IPS-NIHi11 (cell line): ENCODE measurements around the gene KRT3.

Source experiments
- DNase-seq: peaks from one replicate; pipeline ENCODE4 v3.0.0; 2012; ENCODE audit warnings: mixed read lengths, low spot score

The KRT3 gene

DNA sequence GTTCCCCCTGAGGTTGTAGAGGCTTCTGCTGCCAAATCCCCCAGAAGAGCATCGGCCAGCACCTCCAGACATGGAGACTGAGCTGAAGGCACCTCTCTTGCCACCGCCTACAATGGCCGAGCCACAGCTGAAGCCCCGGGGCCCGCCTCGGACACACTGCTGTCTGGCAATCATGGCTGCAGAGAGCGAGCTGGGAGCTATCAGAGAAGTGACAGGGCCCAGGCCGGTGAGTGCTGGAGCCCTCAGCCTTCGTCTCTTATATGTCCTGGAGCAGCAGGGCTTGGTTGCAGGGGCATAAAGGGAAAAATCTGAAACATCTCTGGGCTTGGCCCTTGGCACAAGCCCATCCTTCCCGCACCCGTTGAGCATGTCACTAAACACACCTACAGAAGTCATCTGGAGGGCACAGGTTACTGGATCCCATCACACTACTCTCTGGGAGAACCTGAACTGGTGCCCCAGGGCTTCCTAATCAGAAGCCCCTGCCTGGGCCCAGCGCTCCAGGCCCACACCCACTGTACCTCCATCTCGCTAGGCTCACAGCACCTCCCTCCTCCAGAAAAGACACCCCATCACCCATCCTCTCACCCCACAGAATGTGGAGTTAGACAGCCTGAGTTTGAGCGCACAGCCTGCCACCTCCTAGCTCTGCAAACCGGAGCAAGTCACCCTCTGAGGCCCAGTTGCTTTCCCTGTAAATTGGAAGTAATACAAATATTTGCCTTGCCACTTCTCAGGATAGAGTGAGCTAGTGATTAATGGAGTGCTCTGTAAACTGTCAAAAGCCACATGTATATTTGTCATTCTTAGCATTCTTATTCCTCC is 18.2 kb upstream of the KRT3 start, which contains the start of gene KRT4:
KRT4 (minus strand) TSS at position 232 of the 825 bp plus-strand sequence; CDS start at position 174, 58 bp downstream.
- no peak for DNase-seq

DNA sequence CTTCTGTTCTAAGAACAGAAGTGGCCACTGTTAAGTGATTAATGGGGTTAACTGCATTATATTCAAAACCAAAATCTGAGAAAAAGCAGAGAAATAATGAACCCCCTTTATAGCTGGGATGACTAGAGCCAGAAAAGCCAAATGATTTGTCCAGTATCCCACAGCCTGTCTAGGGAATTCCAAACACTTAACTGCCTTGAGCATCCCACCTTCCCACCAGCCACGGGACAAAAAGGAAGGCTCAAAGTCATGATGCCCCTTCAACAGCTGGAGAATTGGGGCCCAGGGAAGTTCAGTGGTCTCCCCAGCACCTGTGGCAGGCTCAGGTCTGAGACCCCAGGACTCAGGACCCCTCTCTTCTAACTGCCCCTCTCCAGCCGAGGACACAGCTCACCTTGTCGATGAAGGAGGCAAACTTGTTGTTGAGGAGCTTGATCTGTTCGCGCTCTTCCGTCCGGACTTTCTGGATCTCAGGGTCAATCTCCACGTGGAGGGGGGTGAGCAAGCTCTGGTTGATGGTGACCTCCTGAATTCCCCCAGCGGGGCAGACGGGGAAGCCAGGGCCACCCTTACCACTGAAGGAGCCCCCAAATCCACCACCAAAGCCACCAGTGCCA is 17.4 kb upstream of the KRT3 start:
- DNase-seq = no peak

GRCh38 chr12:52812749-52813148 is 16.8 kb upstream of the KRT3 start:
- no peak for DNase-seq

DNA sequence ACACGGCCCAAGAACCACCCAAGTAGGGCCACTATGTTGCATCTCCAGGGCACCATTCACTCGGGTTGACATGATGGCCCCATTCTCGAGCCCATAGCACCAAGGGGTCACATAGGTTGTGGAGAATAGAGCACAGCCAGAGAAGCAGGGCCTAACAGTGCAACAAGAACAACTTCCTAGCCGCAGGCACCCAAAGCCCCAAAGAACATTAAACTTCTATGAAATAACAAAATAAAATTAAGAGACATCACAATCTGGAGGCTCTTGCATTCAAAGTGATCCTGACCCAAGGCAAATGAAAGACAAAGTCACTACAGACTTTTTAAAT is 16.1 kb upstream of the KRT3 start:
- DNase-seq = no peak

DNA sequence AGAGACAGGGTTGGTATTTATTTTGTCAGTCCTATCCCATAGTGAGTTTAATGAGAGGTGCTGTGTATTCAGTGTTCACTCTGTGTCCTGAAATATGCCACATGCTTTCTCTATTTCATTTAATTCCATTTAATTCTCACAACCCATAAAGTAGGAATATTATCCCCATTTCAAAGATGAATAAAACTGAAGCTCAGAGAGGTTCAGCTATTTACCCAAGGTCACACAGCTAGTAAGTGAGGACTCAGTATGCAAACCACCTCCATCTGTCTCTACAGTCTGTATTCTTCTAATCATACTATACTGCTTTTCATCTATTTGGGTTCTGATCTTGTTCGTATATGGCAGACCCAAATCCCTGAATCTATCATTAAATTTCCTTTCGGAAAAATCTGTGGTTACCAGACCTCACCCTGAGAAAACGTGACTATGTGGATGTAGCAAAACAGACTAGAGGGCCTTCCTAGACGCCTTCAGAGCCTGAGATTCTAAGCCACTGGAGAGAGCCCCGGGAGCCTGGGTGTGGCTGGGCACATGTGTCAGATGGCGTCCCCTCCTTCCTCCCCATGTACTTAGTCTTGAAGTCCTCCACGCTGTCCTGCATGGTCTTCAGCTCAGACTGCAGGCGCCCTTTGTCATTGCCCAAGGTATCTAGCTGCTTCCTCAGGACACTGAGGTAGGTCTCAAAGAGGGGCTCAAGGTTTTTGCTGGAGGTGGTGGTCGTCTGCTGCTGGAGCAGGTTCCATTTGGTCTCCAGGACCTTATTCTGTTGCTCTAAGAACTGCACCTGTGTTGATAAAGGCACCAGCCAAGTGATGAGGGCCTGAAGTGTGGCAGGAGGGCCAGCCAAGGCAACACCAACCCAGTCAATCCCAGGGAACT is 15.5 kb upstream of the KRT3 start:
- DNase-seq = no peak

GRCh38 chr12:52810554-52810953 is 14.6 kb upstream of the KRT3 start:
- DNase-seq = no peak

- no peak for DNase-seq
These were observed 13.2 kb upstream of the KRT3 start for GRCh38 chr12:52809166-52809565.

DNA sequence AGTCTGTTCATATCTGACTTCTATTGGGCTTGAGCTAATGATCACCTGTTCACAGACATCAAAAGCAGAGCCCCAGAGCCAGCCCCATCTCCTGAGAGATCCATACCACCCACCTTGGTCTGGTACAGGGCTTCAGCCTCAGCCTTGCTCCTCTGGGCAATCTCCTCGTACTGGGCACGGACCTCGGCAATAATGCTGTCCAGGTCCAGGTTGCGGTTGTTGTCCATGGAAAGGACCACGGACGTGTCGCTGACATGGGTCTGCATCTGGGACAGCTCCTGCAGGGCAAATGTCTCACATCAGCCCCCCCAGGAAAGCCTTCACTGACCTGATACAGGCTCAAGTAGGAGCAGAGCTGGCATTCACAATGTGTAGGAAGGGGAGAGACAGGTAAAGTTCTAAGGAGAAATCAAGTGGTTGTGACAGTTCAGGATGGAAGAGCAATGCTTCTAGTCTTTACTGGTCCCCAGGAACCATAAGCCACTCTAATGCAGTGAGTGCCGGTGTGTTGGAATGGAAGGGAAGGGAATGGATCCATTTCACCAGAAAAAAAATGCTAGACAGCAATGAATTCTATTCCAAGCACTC is 12.8 kb upstream of the KRT3 start:
- no peak for DNase-seq

GRCh38 chr12:52807544-52808470 is 11.9 kb upstream of the KRT3 start:
- no peak for DNase-seq

DNA sequence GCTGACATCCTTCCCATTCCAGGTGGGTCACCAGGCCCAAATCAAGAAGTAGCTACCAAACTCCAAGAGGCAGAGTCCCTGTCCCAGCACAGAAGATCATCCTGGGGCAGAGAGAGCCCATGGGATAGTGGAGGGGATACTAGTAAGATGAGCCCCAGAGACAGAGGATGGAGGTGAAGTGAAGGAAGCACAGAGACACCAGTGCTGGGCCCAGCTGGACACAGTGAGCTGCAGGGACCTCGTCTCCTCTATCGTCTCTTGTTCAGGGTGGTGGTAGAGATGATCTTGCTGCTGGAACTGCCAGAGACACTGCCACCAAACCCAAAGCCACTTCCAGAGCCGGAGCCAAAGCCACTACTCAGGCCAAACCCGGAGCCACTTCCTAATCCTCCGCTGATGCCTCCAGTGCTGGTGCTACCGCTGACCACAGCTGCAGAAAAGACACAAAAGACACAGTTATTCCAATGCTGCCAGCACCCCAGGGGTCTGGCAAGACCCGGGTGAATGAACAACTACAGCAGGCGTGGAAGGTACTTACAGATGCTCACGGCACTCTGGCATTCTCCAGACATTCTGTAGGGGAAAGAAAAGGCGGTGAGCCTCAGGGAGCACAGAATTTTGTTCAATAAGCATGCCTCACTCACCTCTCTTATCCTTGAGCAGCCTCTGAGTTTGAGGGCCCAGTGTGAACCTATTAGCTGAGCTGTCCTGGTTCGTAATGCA is 11.1 kb upstream of the KRT3 start:
- no peak for DNase-seq

- no peak for DNase-seq
These were observed 10.4 kb upstream of the KRT3 start for GRCh38 chr12:52806169-52806811.

DNA sequence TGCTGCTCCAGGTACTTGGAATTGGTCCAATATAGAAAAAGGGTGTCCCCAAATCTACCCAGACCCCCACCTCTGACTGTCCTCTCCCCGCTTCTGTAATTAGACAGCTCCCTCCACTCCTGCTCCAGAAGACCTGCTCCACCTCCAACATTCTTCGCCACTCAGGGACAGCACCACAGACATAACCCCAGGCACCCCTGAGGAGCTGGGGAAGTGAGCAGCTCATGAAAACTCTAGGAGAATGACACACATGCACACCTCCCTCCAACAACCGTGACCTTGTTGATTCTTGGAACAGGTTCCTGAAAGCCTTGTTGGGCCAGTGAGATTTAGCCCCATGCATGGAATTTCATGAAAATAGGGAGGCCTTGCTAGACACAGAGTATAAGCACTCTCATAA is 9.8 kb upstream of the KRT3 start:
- DNase-seq = no peak

DNA sequence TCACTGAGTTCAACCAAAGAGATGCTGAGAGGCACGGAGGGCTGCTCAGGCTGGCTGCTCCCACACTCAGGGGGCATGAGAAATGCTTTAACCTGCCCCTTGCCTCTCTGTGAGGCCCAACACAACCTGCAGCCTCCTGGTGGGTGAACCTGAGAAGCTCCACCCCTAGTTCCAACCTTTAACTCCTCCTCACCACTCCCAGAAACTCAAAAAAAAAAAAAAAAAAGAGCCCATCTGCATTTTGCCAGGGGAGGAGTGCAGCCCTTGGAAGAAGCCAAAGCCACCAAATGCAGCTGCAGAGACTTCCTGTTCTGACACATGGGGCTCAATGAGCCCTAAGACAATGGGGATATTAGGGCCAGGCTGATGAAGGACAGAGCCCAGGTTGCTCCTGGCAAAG is 9.1 kb upstream of the KRT3 start:
- DNase-seq = peak; percentile 84

DNA sequence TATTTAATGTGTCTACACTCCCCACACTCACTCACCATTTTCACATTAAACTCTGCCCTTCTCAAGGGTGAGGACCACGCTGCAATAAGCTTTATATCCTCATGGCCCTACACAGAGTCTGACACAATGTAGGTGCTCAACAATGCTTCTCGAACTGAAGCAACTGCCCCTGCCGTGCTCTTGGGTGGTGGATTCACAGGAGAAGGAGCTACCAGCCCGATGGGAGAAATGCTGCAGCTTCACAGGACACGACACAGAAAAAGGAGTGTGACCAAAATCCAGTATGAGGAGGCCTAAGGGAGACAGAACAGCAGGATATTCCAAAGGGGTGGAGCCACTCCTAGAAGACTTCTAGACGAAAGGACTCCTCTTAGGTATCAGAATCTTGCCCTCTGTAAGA is 6.5 kb upstream of the KRT3 start:
- no peak for DNase-seq

- no peak for DNase-seq
These were observed 5.9 kb upstream of the KRT3 start for GRCh38 chr12:52801773-52802172.

DNA sequence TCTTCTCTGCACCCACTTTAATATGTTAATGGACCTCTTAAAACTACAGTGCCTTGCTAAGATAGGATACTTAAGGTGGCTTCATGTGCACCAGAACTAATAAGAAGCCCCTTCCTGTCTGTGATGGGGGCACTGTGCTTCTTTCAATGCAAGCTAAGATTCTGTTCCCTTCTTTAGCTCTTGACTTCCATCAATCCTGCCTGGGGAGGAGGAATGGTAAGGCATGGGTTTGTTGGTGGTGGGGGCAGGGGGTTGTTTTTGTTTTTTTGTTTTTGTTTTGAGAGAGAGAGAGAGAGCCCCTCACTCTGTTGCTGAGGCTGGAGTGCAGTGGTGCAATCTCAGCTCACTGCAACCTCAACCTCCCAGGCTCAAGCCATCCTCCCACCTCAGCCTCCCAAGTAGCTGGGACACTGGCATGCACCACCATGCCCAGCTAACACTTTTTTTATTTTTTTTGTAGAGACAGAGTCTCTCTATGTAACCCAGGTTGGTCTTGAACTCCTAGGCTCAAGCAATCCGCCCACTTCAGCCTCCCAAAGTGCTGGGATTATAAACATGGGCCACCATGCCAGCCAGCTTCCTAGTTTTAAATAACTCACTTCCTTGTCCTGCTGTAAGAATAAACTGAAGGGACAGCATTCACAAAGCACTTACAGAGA is 4.5 kb upstream of the KRT3 start:
- DNase-seq = no peak

- DNase-seq = no peak
These were observed 3.7 kb upstream of the KRT3 start for GRCh38 chr12:52799505-52800211.

GRCh38 chr12:52798671-52799504 is 3.0 kb upstream of the KRT3 start:
- DNase-seq = no peak
